Mesenchymal stem cell (in vitro differentiated cells and primary cell): ENCODE results near the gene NFATC1.

ENCODE experiments used
- DNase-seq: peaks from one replicate; pipeline ENCODE4 v3.0.0-alpha.2; 2013
- H2AFZ ChIP-seq: one replicate; pipeline ENCODE4 v1.6.1; 2013; ENCODE audit warnings: low read depth, mild to moderate bottlenecking, control low read depth, inconsistent platforms, low read length, moderate library complexity
- H2AK5ac ChIP-seq: 2 replicates; pipeline ENCODE4 v1.6.1; 2013; ENCODE audit warnings: low read length, moderate library complexity, mild to moderate bottlenecking, inconsistent platforms; ENCODE audit not compliant: severe bottlenecking
- H2BK120ac ChIP-seq: one replicate; pipeline ENCODE4 v1.6.1; 2013; ENCODE audit warnings: low read depth, mild to moderate bottlenecking, inconsistent platforms, low read length, moderate library complexity
- H2BK12ac ChIP-seq, 2 experiments: one replicate each; pipeline ENCODE4 v1.6.1; 2013; ENCODE audit warnings: inconsistent platforms in 2 of 2, low read length in 2 of 2, mild to moderate bottlenecking in 2 of 2, moderate library complexity in 2 of 2, control low read depth in 1 of 2
- H2BK15ac ChIP-seq: one replicate; pipeline ENCODE4 v1.6.1; 2013; ENCODE audit warnings: mild to moderate bottlenecking, low read depth, inconsistent platforms; ENCODE audit not compliant: poor library complexity, severe bottlenecking
- H2BK5ac ChIP-seq: 2 replicates; pipeline ENCODE4 v1.6.1; 2013; ENCODE audit warnings: low read depth, mild to moderate bottlenecking, low read length, control low read depth, inconsistent platforms; ENCODE audit not compliant: poor library complexity, severe bottlenecking
- H3K14ac ChIP-seq, 2 experiments: one replicate each; pipeline ENCODE4 v1.6.1; 2013; ENCODE audit warnings: inconsistent platforms in 2 of 2, low read length in 2 of 2, control low read depth in 1 of 2, mild to moderate bottlenecking in 1 of 2, moderate library complexity in 1 of 2
- H3K18ac ChIP-seq, 2 experiments: one replicate each; pipeline ENCODE4 v1.6.1; 2013; ENCODE audit warnings: inconsistent platforms in 2 of 2, low read length in 2 of 2, control low read depth in 1 of 2, low read depth in 1 of 2, mild to moderate bottlenecking in 1 of 2
- H3K23ac ChIP-seq, 2 experiments: one replicate each; pipeline ENCODE4 v1.6.1; 2013; ENCODE audit warnings: inconsistent platforms in 2 of 2, low read length in 2 of 2, mild to moderate bottlenecking in 2 of 2, moderate library complexity in 2 of 2, control low read depth in 1 of 2
- H3K27ac ChIP-seq: 2 replicates; pipeline ENCODE4 v1.5.1; 2013; ENCODE audit warnings: mild to moderate bottlenecking, moderate library complexity, low read length, control low read depth, inconsistent platforms; ENCODE audit not compliant: poor library complexity, severe bottlenecking
- H3K27me3 ChIP-seq, 2 experiments: 2 replicates each; pipeline versions ENCODE4 v1.6.1 to v1.7.0; 2013; ENCODE audit warnings: low read length in 2 of 2, mild to moderate bottlenecking in 2 of 2, moderate library complexity in 2 of 2, control low read depth in 1 of 2, inconsistent platforms in 1 of 2; ENCODE audit not compliant: control insufficient read depth in 1 of 2, insufficient read depth in 1 of 2
- H3K36me3 ChIP-seq, 2 experiments: 2 replicates each; pipeline versions ENCODE4 v1.6.1 to v1.7.0; 2013; ENCODE audit warnings: low read length in 2 of 2, control low read depth in 1 of 2, inconsistent platforms in 1 of 2, low read depth in 1 of 2, mild to moderate bottlenecking in 1 of 2; ENCODE audit not compliant: insufficient read depth in 2 of 2, control insufficient read depth in 1 of 2
- H3K4ac ChIP-seq, 2 experiments: one replicate each; pipeline ENCODE4 v1.6.1; 2013; ENCODE audit warnings: inconsistent platforms in 2 of 2, low read length in 2 of 2, mild to moderate bottlenecking in 2 of 2, moderate library complexity in 2 of 2, control low read depth in 1 of 2, low read depth in 1 of 2
- H3K4me1 ChIP-seq: 2 replicates; pipeline ENCODE4 v1.6.1; 2013; ENCODE audit warnings: low read depth, low read length, control low read depth; ENCODE audit not compliant: control insufficient read depth, insufficient read depth
- H3K4me2 ChIP-seq: 2 replicates; pipeline ENCODE4 v1.6.1; 2013; ENCODE audit warnings: low read length, mild to moderate bottlenecking, inconsistent platforms; ENCODE audit not compliant: poor library complexity, severe bottlenecking
- H3K4me3 ChIP-seq, 2 experiments: 2 replicates each; pipeline versions ENCODE4 v1.5.1 to v1.7.0; 2013; ENCODE audit warnings: low read length in 2 of 2, mild to moderate bottlenecking in 2 of 2, control low read depth in 1 of 2, low read depth in 1 of 2; ENCODE audit not compliant: insufficient read depth in 1 of 2
- H3K79me1 ChIP-seq: replicated peaks from 2 replicates; pipeline ENCODE4 v1.6.1; 2013; ENCODE audit warnings: mild to moderate bottlenecking, control low read depth, low read length, inconsistent platforms; ENCODE audit not compliant: poor library complexity, severe bottlenecking
- H3K9ac ChIP-seq: 2 replicates; pipeline ENCODE4 v1.7.0; 2013; ENCODE audit warnings: mild to moderate bottlenecking, low read length, moderate library complexity
- H3K9me3 ChIP-seq: 2 replicates; pipeline ENCODE4 v1.7.0; 2013; ENCODE audit warnings: mild to moderate bottlenecking, low read length; ENCODE audit not compliant: control insufficient read depth
- H4K8ac ChIP-seq: one replicate; pipeline ENCODE4 v1.6.1; 2013; ENCODE audit warnings: inconsistent platforms, mild to moderate bottlenecking, low read length, moderate library complexity
- H4K91ac ChIP-seq: one replicate; pipeline ENCODE4 v1.6.1; 2013; ENCODE audit warnings: mild to moderate bottlenecking, low read length, inconsistent platforms
- WGBS: methylation state at CpG from one replicate; pipeline ENCODE4 v1.1.7; 2013; ENCODE audit warnings: mixed read lengths; 5-methylcytosine and 5-hydroxymethylcytosine counted together

The NFATC1 gene

GRCh38 chr18:79450289-79451080 is 54.8 kb downstream of the NFATC1 start:
- Histone ChIP-seq H3K18ac (no peak overlapping the region), H3K4me3 (no peak overlapping the region), H3K4me1 (peaks cover 11% of the 10 kb centered on the region), H3K23ac (no peak overlapping the region), H2BK12ac (no peak overlapping the region), H3K27ac (no peak overlapping the region), H2BK5ac (no peak overlapping the region), H3K79me1 (no peaks in the 10 kb centered on the region), H3K14ac (no peak overlapping the region), H3K9me3 (no peaks in the 10 kb centered on the region), H3K9ac (no peak overlapping the region), H2BK120ac (no peak overlapping the region), H2AFZ (no peak overlapping the region), H3K4me2 (no peak overlapping the region), H3K36me3 (peaks cover 4 to 25% of the 10 kb centered on the region in 2 experiments), H4K91ac (no peak overlapping the region), H4K8ac (no peak overlapping the region), H2BK15ac (no peak overlapping the region), H2AK5ac (no peak overlapping the region), H3K27me3 (no peaks in the 10 kb centered on the region), H3K4ac (no peak overlapping the region)
- DNase-seq: no peak
- WGBS: 94% methylated on average over 28 of the region's 28 CpGs

GRCh38 chr18:79451237-79452125 is 55.8 kb downstream of the NFATC1 start:
- Histone ChIP-seq H3K27me3 (no peaks in the 10 kb centered on the region), H2BK120ac (no peak overlapping the region), H2BK5ac (no peak overlapping the region), H3K18ac (no peak overlapping the region), H3K14ac (no peak overlapping the region), H4K91ac (no peak overlapping the region), H3K9ac (no peak overlapping the region), H3K4me1 (peaks cover 8% of the 10 kb centered on the region), H3K4ac (no peak overlapping the region), H3K4me3 (no peak overlapping the region), H4K8ac (no peak overlapping the region), H2BK12ac (no peak overlapping the region), H3K79me1 (no peaks in the 10 kb centered on the region), H2AK5ac (no peak overlapping the region), H2AFZ (no peak overlapping the region), H3K36me3 (peaks cover 4 to 28% of the 10 kb centered on the region in 2 experiments), H3K4me2 (no peak overlapping the region), H3K9me3 (no peaks in the 10 kb centered on the region), H3K23ac (no peak overlapping the region), H2BK15ac (no peak overlapping the region), H3K27ac (no peak overlapping the region)
- 94% methylated on average over 45 of the region's 45 CpGs for WGBS
- DNase-seq: no peak

- H3K23ac ChIP-seq: no peak overlapping the region
- H2BK15ac ChIP-seq: no peak overlapping the region
- peaks cover 4 to 28% of the 10 kb centered on the region in 2 experiments for H3K36me3 ChIP-seq
- no peak overlapping the region for H3K14ac ChIP-seq
- no peaks in the 10 kb centered on the region for H3K9me3 ChIP-seq
- no peak overlapping the region for H2BK120ac ChIP-seq
- peaks cover 8% of the 10 kb centered on the region for H3K4me1 ChIP-seq
- no peaks in the 10 kb centered on the region for H3K79me1 ChIP-seq
- H3K18ac ChIP-seq: no peak overlapping the region
- no peak overlapping the region for H3K27ac ChIP-seq
- H2BK5ac ChIP-seq: no peak overlapping the region
- H3K4me3 ChIP-seq: no peak overlapping the region
- no peak for DNase-seq
- 99% methylated on average over 26 of the region's 26 CpGs for WGBS
- H2AK5ac ChIP-seq: no peak overlapping the region
- no peak overlapping the region for H4K91ac ChIP-seq
- H3K27me3 ChIP-seq: no peaks in the 10 kb centered on the region
- no peak overlapping the region for H3K4me2 ChIP-seq
- H3K4ac ChIP-seq: no peak overlapping the region
- no peak overlapping the region for H4K8ac ChIP-seq
- H3K9ac ChIP-seq: no peak overlapping the region
- H2AFZ ChIP-seq: no peak overlapping the region
- H2BK12ac ChIP-seq: no peak overlapping the region
Measured at GRCh38 chr18:79452190-79452990, 56.7 kb downstream of the NFATC1 start.
